ENCODE data around the gene ZDHHC18.
"Not testable (repeated sequence)": the region's sequence is repeated elsewhere in the genome, so short reads cannot be mapped to it uniquely, and the experiment has no call there.

Gene ZDHHC18

GRCh38 chr1:26864610-26865480, 38.4 kb downstream of the ZDHHC18 start:
- Histone ChIP-seq H3K9me3 (ENCODE audit: control insufficient read depth in 2 of 2, low read length in 2 of 2) (no peaks in the 10 kb centered on the region), H3K4me1 (ENCODE audit: control insufficient read depth in 2 of 2, insufficient read depth in 2 of 2, low read length in 2 of 2) (peaks cover 11 to 21% of the 10 kb centered on the region in 2 donors), H3K27ac (ENCODE audit: low read depth in 2 of 2, low read length in 2 of 2) (peak overlapping the region; percentile 97 to 98), H3K27me3 (ENCODE audit: control insufficient read depth in 2 of 2, insufficient read depth in 2 of 2, low read length in 2 of 2) (no peaks in the 10 kb centered on the region), H3K9ac (ENCODE audit: low read depth in 1 of 2, low read length in 2 of 2) (peak overlapping the region; percentile 95 to 97), H3K36me3 (ENCODE audit: control insufficient read depth in 2 of 2, insufficient read depth in 2 of 2, low read length in 2 of 2) (no peaks in the 10 kb centered on the region), H3K4me3 (ENCODE audit: low read length in 2 of 2) (peak overlapping the region; percentile 85 to 87)

GRCh38 chr1:26873097-26873496, 46.6 kb downstream of the ZDHHC18 start:
- H3K27me3 ChIP-seq (ENCODE audit: control insufficient read depth in 2 of 2, insufficient read depth in 2 of 2, low read length in 2 of 2); H3K9ac ChIP-seq (ENCODE audit: low read depth in 1 of 2, low read length in 2 of 2); H3K9me3 ChIP-seq (ENCODE audit: control insufficient read depth in 2 of 2, low read length in 2 of 2); H3K4me3 ChIP-seq (ENCODE audit: low read length in 2 of 2); H3K36me3 ChIP-seq (ENCODE audit: control insufficient read depth in 2 of 2, insufficient read depth in 2 of 2, low read length in 2 of 2); H3K27ac ChIP-seq (ENCODE audit: low read depth in 2 of 2, low read length in 2 of 2); H3K4me1 ChIP-seq (ENCODE audit: control insufficient read depth in 2 of 2, insufficient read depth in 2 of 2, low read length in 2 of 2): not testable (repeated sequence)

GRCh38 chr1:26874896-26875295, 48.4 kb downstream of the ZDHHC18 start:
- Histone ChIP-seq H3K27ac (ENCODE audit: low read depth in 2 of 2, low read length in 2 of 2) (no peak overlapping the region), H3K9me3 (ENCODE audit: control insufficient read depth in 2 of 2, low read length in 2 of 2) (no peaks in the 10 kb centered on the region), H3K27me3 (ENCODE audit: control insufficient read depth in 2 of 2, insufficient read depth in 2 of 2, low read length in 2 of 2) (no peaks in the 10 kb centered on the region), H3K4me1 (ENCODE audit: control insufficient read depth in 2 of 2, insufficient read depth in 2 of 2, low read length in 2 of 2) (peaks cover 12 to 14% of the 10 kb centered on the region in 2 donors), H3K9ac (ENCODE audit: low read depth in 1 of 2, low read length in 2 of 2) (no peak overlapping the region), H3K4me3 (ENCODE audit: low read length in 2 of 2) (no peak overlapping the region), H3K36me3 (ENCODE audit: control insufficient read depth in 2 of 2, insufficient read depth in 2 of 2, low read length in 2 of 2) (peaks cover 13 to 15% of the 10 kb centered on the region in 2 donors)

GRCh38 chr1:26877326-26877725, 50.8 kb downstream of the ZDHHC18 start:
- peaks cover 20 to 27% of the 10 kb centered on the region in 2 donors for H3K36me3 ChIP-seq (ENCODE audit: control insufficient read depth in 2 of 2, insufficient read depth in 2 of 2, low read length in 2 of 2)
- H3K27me3 ChIP-seq (ENCODE audit: control insufficient read depth in 2 of 2, insufficient read depth in 2 of 2, low read length in 2 of 2) = no peaks in the 10 kb centered on the region
- no peaks in the 10 kb centered on the region for H3K9me3 ChIP-seq (ENCODE audit: control insufficient read depth in 2 of 2, low read length in 2 of 2)
- H3K9ac ChIP-seq (ENCODE audit: low read depth in 1 of 2, low read length in 2 of 2) = peak overlapping the region in 1 of 2 donors; percentile 3
- H3K4me3 ChIP-seq (ENCODE audit: low read length in 2 of 2) = no peak overlapping the region
- H3K27ac ChIP-seq (ENCODE audit: low read depth in 2 of 2, low read length in 2 of 2) = no peak overlapping the region
- peaks cover 14% of the 10 kb centered on the region in 2 donors for H3K4me1 ChIP-seq (ENCODE audit: control insufficient read depth in 2 of 2, insufficient read depth in 2 of 2, low read length in 2 of 2)

- no peaks in the 10 kb centered on the region for H3K27me3 ChIP-seq (ENCODE audit: control insufficient read depth in 2 of 2, insufficient read depth in 2 of 2, low read length in 2 of 2)
- peak overlapping the region in 1 of 2 donors; percentile 41 for H3K9ac ChIP-seq (ENCODE audit: low read depth in 1 of 2, low read length in 2 of 2)
- H3K4me3 ChIP-seq (ENCODE audit: low read length in 2 of 2) = no peak overlapping the region
- H3K4me1 ChIP-seq (ENCODE audit: control insufficient read depth in 2 of 2, insufficient read depth in 2 of 2, low read length in 2 of 2) = peaks cover 14% of the 10 kb centered on the region in 2 donors
- H3K27ac ChIP-seq (ENCODE audit: low read depth in 2 of 2, low read length in 2 of 2) = peak overlapping the region; percentile 77 to 82
- no peaks in the 10 kb centered on the region for H3K9me3 ChIP-seq (ENCODE audit: control insufficient read depth in 2 of 2, low read length in 2 of 2)
- peaks cover 43 to 49% of the 10 kb centered on the region in 2 donors for H3K36me3 ChIP-seq (ENCODE audit: control insufficient read depth in 2 of 2, insufficient read depth in 2 of 2, low read length in 2 of 2)
Measured at GRCh38 chr1:26879793-26880192, 53.3 kb downstream of the ZDHHC18 start.

GRCh38 chr1:26881611-26882010, 55.1 kb downstream of the ZDHHC18 start:
- H3K4me3 ChIP-seq (ENCODE audit: low read length in 2 of 2); H3K27me3 ChIP-seq (ENCODE audit: control insufficient read depth in 2 of 2, insufficient read depth in 2 of 2, low read length in 2 of 2); H3K27ac ChIP-seq (ENCODE audit: low read depth in 2 of 2, low read length in 2 of 2); H3K9me3 ChIP-seq (ENCODE audit: control insufficient read depth in 2 of 2, low read length in 2 of 2); H3K9ac ChIP-seq (ENCODE audit: low read depth in 1 of 2, low read length in 2 of 2): not testable (repeated sequence)
- Histone ChIP-seq H3K4me1 (ENCODE audit: control insufficient read depth in 2 of 2, insufficient read depth in 2 of 2, low read length in 2 of 2) (peaks cover 14% of the 10 kb centered on the region in 2 donors), H3K36me3 (ENCODE audit: control insufficient read depth in 2 of 2, insufficient read depth in 2 of 2, low read length in 2 of 2) (peaks cover 55 to 59% of the 10 kb centered on the region in 2 donors)

- Histone ChIP-seq H3K9ac (ENCODE audit: low read depth in 1 of 2, low read length in 2 of 2) (no peak overlapping the region), H3K27me3 (ENCODE audit: control insufficient read depth in 2 of 2, insufficient read depth in 2 of 2, low read length in 2 of 2) (no peaks in the 10 kb centered on the region), H3K4me1 (ENCODE audit: control insufficient read depth in 2 of 2, insufficient read depth in 2 of 2, low read length in 2 of 2) (peaks cover 7% of the 10 kb centered on the region in 2 donors), H3K4me3 (ENCODE audit: low read length in 2 of 2) (no peak overlapping the region), H3K27ac (ENCODE audit: low read depth in 2 of 2, low read length in 2 of 2) (no peak overlapping the region), H3K9me3 (ENCODE audit: control insufficient read depth in 2 of 2, low read length in 2 of 2) (no peaks in the 10 kb centered on the region), H3K36me3 (ENCODE audit: control insufficient read depth in 2 of 2, insufficient read depth in 2 of 2, low read length in 2 of 2) (peaks cover 54 to 55% of the 10 kb centered on the region in 2 donors)
Measured at GRCh38 chr1:26882696-26883463, 56.4 kb downstream of the ZDHHC18 start.

GRCh38 chr1:26887125-26887524, 60.6 kb downstream of the ZDHHC18 start:
- Histone ChIP-seq H3K36me3 (ENCODE audit: control insufficient read depth in 2 of 2, insufficient read depth in 2 of 2, low read length in 2 of 2) (peaks cover 51 to 52% of the 10 kb centered on the region in 2 donors), H3K27ac (ENCODE audit: low read depth in 2 of 2, low read length in 2 of 2) (no peak overlapping the region), H3K9ac (ENCODE audit: low read depth in 1 of 2, low read length in 2 of 2) (no peak overlapping the region), H3K27me3 (ENCODE audit: control insufficient read depth in 2 of 2, insufficient read depth in 2 of 2, low read length in 2 of 2) (no peaks in the 10 kb centered on the region), H3K4me1 (ENCODE audit: control insufficient read depth in 2 of 2, insufficient read depth in 2 of 2, low read length in 2 of 2) (peaks cover 11 to 18% of the 10 kb centered on the region in 2 donors), H3K9me3 (ENCODE audit: control insufficient read depth in 2 of 2, low read length in 2 of 2) (no peaks in the 10 kb centered on the region), H3K4me3 (ENCODE audit: low read length in 2 of 2) (no peak overlapping the region)

GRCh38 chr1:26888231-26888630, 61.7 kb downstream of the ZDHHC18 start:
- no peak overlapping the region for H3K27ac ChIP-seq (ENCODE audit: low read depth in 2 of 2, low read length in 2 of 2)
- no peaks in the 10 kb centered on the region for H3K9me3 ChIP-seq (ENCODE audit: control insufficient read depth in 2 of 2, low read length in 2 of 2)
- H3K4me1 ChIP-seq (ENCODE audit: control insufficient read depth in 2 of 2, insufficient read depth in 2 of 2, low read length in 2 of 2) = peaks cover 11 to 18% of the 10 kb centered on the region in 2 donors
- peak overlapping the region in 1 of 2 donors; percentile 23 for H3K9ac ChIP-seq (ENCODE audit: low read depth in 1 of 2, low read length in 2 of 2)
- H3K4me3 ChIP-seq (ENCODE audit: low read length in 2 of 2) = no peak overlapping the region
- H3K27me3 ChIP-seq (ENCODE audit: control insufficient read depth in 2 of 2, insufficient read depth in 2 of 2, low read length in 2 of 2) = no peaks in the 10 kb centered on the region
- peaks cover 48 to 52% of the 10 kb centered on the region in 2 donors for H3K36me3 ChIP-seq (ENCODE audit: control insufficient read depth in 2 of 2, insufficient read depth in 2 of 2, low read length in 2 of 2)
